ENCODE measurements around the gene FMO1. TPM values are rescaled to one million over a fixed set of nuclear protein-coding genes. Genes with fewer than 3 reads are reported as not detected.

Gene FMO1
- polyA plus RNA-seq, 4 donors, result 0.54 to 236 TPM; not detected in 2

- 85 to 94% (median 87%) methylated on average over 4 of the region's 4 CpGs for WGBS, 3 donors
- H3K9me3 ChIP-seq (ENCODE audit: control insufficient read depth in 2 of 2, insufficient read depth in 1 of 2, low read depth in 1 of 2, low read length in 1 of 2), result no peaks in the 10 kb centered on the region
- H3K4me3 ChIP-seq (ENCODE audit: low read depth in 1 of 3, low read length in 3 of 3), result no peak overlapping the region
- no peaks in the 10 kb centered on the region for H3K36me3 ChIP-seq (ENCODE audit: control insufficient read depth in 3 of 3, insufficient read depth in 2 of 3, low read depth in 1 of 3, low read length in 3 of 3)
- H3K27me3 ChIP-seq (ENCODE audit: control insufficient read depth in 3 of 3, insufficient read depth in 3 of 3, low read length in 3 of 3), result no peaks in the 10 kb centered on the region
- peaks cover 0 to 16% (median 2%) of the 10 kb centered on the region in 3 donors for H3K4me1 ChIP-seq (ENCODE audit: control insufficient read depth in 3 of 3, insufficient read depth in 2 of 3, low read depth in 1 of 3, low read length in 2 of 3)
- peak overlapping the region in 1 of 3 donors; percentile 25 for H3K27ac ChIP-seq (ENCODE audit: low read depth in 1 of 3, low read length in 2 of 3)
- FAIRE-seq (no peak), DNase-seq (no peak)
Measured at GRCh38 chr1:171247501-171247900, 793 bp upstream of the FMO1 start.

DNA sequence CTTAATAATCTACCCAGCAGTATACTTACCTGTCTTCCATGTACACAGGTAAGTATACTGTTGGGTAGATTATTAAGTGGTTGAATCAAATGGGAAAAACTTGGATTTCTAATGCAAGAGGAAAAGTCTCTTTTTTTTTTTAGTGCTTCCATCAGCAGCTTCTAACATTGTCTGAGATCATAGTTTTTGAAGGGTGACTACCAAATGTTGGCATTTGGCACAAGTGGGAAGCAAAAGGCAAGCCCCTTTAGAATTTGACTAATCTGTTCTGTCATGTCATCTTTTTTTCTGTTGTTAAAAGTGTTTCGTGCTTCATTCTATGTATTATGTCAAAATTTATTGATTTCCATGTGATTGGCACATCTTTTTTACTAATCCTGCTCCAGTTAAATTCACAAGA, 547 bp downstream of the FMO1 start:
- FAIRE-seq, result no peak
- Histone ChIP-seq H3K36me3 (ENCODE audit: control insufficient read depth in 3 of 3, insufficient read depth in 2 of 3, low read depth in 1 of 3, low read length in 3 of 3) (no peaks in the 10 kb centered on the region), H3K9me3 (ENCODE audit: control insufficient read depth in 2 of 2, insufficient read depth in 1 of 2, low read depth in 1 of 2, low read length in 1 of 2) (no peaks in the 10 kb centered on the region), H3K4me1 (ENCODE audit: control insufficient read depth in 3 of 3, insufficient read depth in 2 of 3, low read depth in 1 of 3, low read length in 2 of 3) (peaks cover 0 to 26% (median 2%) of the 10 kb centered on the region in 3 donors), H3K27me3 (ENCODE audit: control insufficient read depth in 3 of 3, insufficient read depth in 3 of 3, low read length in 3 of 3) (no peaks in the 10 kb centered on the region), H3K27ac (ENCODE audit: low read depth in 1 of 3, low read length in 2 of 3) (peak overlapping the region in 1 of 3 donors; percentile 70), H3K4me3 (ENCODE audit: low read depth in 1 of 3, low read length in 3 of 3) (peak overlapping the region in 1 of 3 donors; percentile 43)
- DNase-seq, result no peak
- WGBS, 3 donors, result 0 to 86% (median 75%) methylated on average over 1 of the region's 1 CpG

- Histone ChIP-seq H3K36me3 (ENCODE audit: control insufficient read depth in 3 of 3, insufficient read depth in 2 of 3, low read depth in 1 of 3, low read length in 3 of 3) (no peaks in the 10 kb centered on the region), H3K27ac (ENCODE audit: low read depth in 1 of 3, low read length in 2 of 3) (peak overlapping the region in 1 of 3 donors; percentile 70), H3K9me3 (ENCODE audit: control insufficient read depth in 2 of 2, insufficient read depth in 1 of 2, low read depth in 1 of 2, low read length in 1 of 2) (no peaks in the 10 kb centered on the region), H3K4me1 (ENCODE audit: control insufficient read depth in 3 of 3, insufficient read depth in 2 of 3, low read depth in 1 of 3, low read length in 2 of 3) (peaks cover 0 to 40% (median 2%) of the 10 kb centered on the region in 3 donors), H3K27me3 (ENCODE audit: control insufficient read depth in 3 of 3, insufficient read depth in 3 of 3, low read length in 3 of 3) (no peaks in the 10 kb centered on the region), H3K4me3 (ENCODE audit: low read depth in 1 of 3, low read length in 3 of 3) (peak overlapping the region in 1 of 3 donors; percentile 43)
- FAIRE-seq (no peak), DNase-seq (no peak)
- WGBS, 3 donors, result 89 to 93% (median 90%) methylated on average over 3 of the region's 3 CpGs
Measured at GRCh38 chr1:171250263-171250662, 2.0 kb downstream of the FMO1 start.

- FAIRE-seq, result no peak
Measured at GRCh38 chr1:171251042-171251951, 3.0 kb downstream of the FMO1 start.

GRCh38 chr1:171251952-171252300, 3.6 kb downstream of the FMO1 start:
- H3K36me3 ChIP-seq (ENCODE audit: control insufficient read depth in 3 of 3, insufficient read depth in 2 of 3, low read depth in 1 of 3, low read length in 3 of 3), result no peaks in the 10 kb centered on the region
- FAIRE-seq (no peak), DNase-seq (no peak)
- H3K27me3 ChIP-seq (ENCODE audit: control insufficient read depth in 3 of 3, insufficient read depth in 3 of 3, low read length in 3 of 3), result no peaks in the 10 kb centered on the region
- H3K9me3 ChIP-seq (ENCODE audit: control insufficient read depth in 2 of 2, insufficient read depth in 1 of 2, low read depth in 1 of 2, low read length in 1 of 2), result no peaks in the 10 kb centered on the region
- WGBS, 3 donors, result 22 to 30% (median 27%) methylated on average over 6 of the region's 6 CpGs
- peak overlapping the region in 2 of 3 donors; percentile 36 to 69 for H3K4me3 ChIP-seq (ENCODE audit: low read depth in 1 of 3, low read length in 3 of 3)
- peak overlapping the region in 2 of 3 donors; percentile 70 for H3K27ac ChIP-seq (ENCODE audit: low read depth in 1 of 3, low read length in 2 of 3)
- peaks cover 2 to 55% (median 2%) of the 10 kb centered on the region in 3 donors for H3K4me1 ChIP-seq (ENCODE audit: control insufficient read depth in 3 of 3, insufficient read depth in 2 of 3, low read depth in 1 of 3, low read length in 2 of 3)

More at GRCh38 chr1:171251042-171251951, 3.0 kb downstream of the FMO1 start:
- peak overlapping the region; percentile 33 to 69 (median 36) for H3K4me3 ChIP-seq (ENCODE audit: low read depth in 1 of 3, low read length in 3 of 3)
- 2 to 4% (median 4%) methylated on average over 34 of the region's 34 CpGs for WGBS, 3 donors
- H3K36me3 ChIP-seq (ENCODE audit: control insufficient read depth in 3 of 3, insufficient read depth in 2 of 3, low read depth in 1 of 3, low read length in 3 of 3), result no peaks in the 10 kb centered on the region
- no peaks in the 10 kb centered on the region for H3K27me3 ChIP-seq (ENCODE audit: control insufficient read depth in 3 of 3, insufficient read depth in 3 of 3, low read length in 3 of 3)
- peaks cover 2 to 48% (median 2%) of the 10 kb centered on the region in 3 donors for H3K4me1 ChIP-seq (ENCODE audit: control insufficient read depth in 3 of 3, insufficient read depth in 2 of 3, low read depth in 1 of 3, low read length in 2 of 3)
- H3K27ac ChIP-seq (ENCODE audit: low read depth in 1 of 3, low read length in 2 of 3), result peak overlapping the region in 2 of 3 donors; percentile 70
- H3K9me3 ChIP-seq (ENCODE audit: control insufficient read depth in 2 of 2, insufficient read depth in 1 of 2, low read depth in 1 of 2, low read length in 1 of 2), result no peaks in the 10 kb centered on the region
- peak; percentile 43 to 71 for DNase-seq

DNA sequence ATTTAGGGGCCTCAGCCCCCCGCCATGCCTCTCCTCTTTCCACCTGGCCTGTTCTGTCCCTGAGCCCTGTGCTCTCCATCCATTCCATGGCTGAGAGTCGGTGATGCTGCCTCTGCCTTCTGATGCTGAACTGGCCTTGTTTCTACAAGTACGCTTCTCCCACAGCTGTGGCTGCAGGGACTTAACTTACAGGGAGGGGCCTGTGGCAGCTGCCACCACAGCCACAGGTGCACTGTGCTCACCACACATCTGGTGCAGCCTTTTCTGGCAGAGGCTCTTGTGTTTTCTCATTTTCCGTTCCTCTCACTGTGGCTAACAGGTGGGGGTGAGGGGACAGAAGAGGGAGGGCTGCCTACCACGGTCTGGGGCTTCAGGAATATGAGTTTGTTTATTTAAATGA, 4.2 kb downstream of the FMO1 start:
- FAIRE-seq (no peak), DNase-seq (peak; percentile 12 to 37)
- Histone ChIP-seq H3K9me3 (ENCODE audit: control insufficient read depth in 2 of 2, insufficient read depth in 1 of 2, low read depth in 1 of 2, low read length in 1 of 2) (no peaks in the 10 kb centered on the region), H3K4me3 (ENCODE audit: low read depth in 1 of 3, low read length in 3 of 3) (no peak overlapping the region), H3K4me1 (ENCODE audit: control insufficient read depth in 3 of 3, insufficient read depth in 2 of 3, low read depth in 1 of 3, low read length in 2 of 3) (peaks cover 2 to 56% (median 2%) of the 10 kb centered on the region in 3 donors), H3K36me3 (ENCODE audit: control insufficient read depth in 3 of 3, insufficient read depth in 2 of 3, low read depth in 1 of 3, low read length in 3 of 3) (no peaks in the 10 kb centered on the region), H3K27me3 (ENCODE audit: control insufficient read depth in 3 of 3, insufficient read depth in 3 of 3, low read length in 3 of 3) (no peaks in the 10 kb centered on the region), H3K27ac (ENCODE audit: low read depth in 1 of 3, low read length in 2 of 3) (peak overlapping the region in 1 of 3 donors; percentile 70)
- 28 to 52% (median 29%) methylated on average over 5 of the region's 5 CpGs for WGBS, 3 donors

- WGBS, 3 donors, result 22 to 53% (median 36%) methylated on average over 4 of the region's 4 CpGs
- H3K4me1 ChIP-seq (ENCODE audit: control insufficient read depth in 3 of 3, insufficient read depth in 2 of 3, low read depth in 1 of 3, low read length in 2 of 3), result peaks cover 2 to 66% (median 2%) of the 10 kb centered on the region in 3 donors
- peaks cover 0 to 8% (median 0%) of the 10 kb centered on the region in 3 donors for H3K36me3 ChIP-seq (ENCODE audit: control insufficient read depth in 3 of 3, insufficient read depth in 2 of 3, low read depth in 1 of 3, low read length in 3 of 3)
- no peaks in the 10 kb centered on the region for H3K9me3 ChIP-seq (ENCODE audit: control insufficient read depth in 2 of 2, insufficient read depth in 1 of 2, low read depth in 1 of 2, low read length in 1 of 2)
- H3K4me3 ChIP-seq (ENCODE audit: low read depth in 1 of 3, low read length in 3 of 3), result no peak overlapping the region
- DNase-seq, result peak; percentile 31 to 42
- no peak for FAIRE-seq
- H3K27me3 ChIP-seq (ENCODE audit: control insufficient read depth in 3 of 3, insufficient read depth in 3 of 3, low read length in 3 of 3), result no peaks in the 10 kb centered on the region
- H3K27ac ChIP-seq (ENCODE audit: low read depth in 1 of 3, low read length in 2 of 3), result peak overlapping the region in 1 of 3 donors; percentile 88
Measured at GRCh38 chr1:171254859-171255258, 6.6 kb downstream of the FMO1 start.

DNA sequence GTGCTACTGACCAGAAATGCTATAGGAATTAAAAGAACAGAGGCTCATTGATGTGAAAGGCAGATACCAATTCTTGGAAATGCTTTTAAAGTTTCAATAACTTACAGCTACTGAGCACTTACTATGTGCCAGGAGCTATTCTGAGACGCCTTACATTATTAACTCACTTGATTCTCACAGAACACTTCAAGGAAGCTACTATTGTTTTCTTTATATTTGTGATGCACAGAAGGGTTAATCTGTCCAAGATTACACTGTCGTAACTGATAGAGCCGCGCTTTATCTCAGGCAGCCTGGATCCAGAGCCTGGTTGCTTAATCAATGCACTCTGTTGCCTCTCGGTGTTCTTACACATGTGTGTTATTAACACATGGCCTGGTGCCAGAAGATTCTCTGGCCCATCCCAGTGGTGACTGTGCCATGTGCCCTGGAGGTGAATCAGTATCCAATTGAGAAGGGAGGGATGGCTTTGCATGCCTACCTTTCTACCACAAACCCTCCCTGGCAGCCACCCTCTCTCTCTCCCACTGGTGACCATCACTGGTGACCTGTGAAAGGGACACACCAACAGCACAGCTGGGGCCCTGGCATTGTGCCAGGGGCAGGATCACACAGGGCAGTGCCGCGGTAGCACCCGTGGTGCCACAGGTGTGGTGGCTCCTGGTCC, 8.8 kb downstream of the FMO1 start:
- Histone ChIP-seq H3K27ac (ENCODE audit: low read depth in 1 of 3, low read length in 2 of 3) (peak overlapping the region; percentile 22 to 91 (median 61)), H3K36me3 (ENCODE audit: control insufficient read depth in 3 of 3, insufficient read depth in 2 of 3, low read depth in 1 of 3, low read length in 3 of 3) (peaks cover 0 to 8% (median 0%) of the 10 kb centered on the region in 3 donors), H3K4me3 (ENCODE audit: low read depth in 1 of 3, low read length in 3 of 3) (no peak overlapping the region), H3K4me1 (ENCODE audit: control insufficient read depth in 3 of 3, insufficient read depth in 2 of 3, low read depth in 1 of 3, low read length in 2 of 3) (peaks cover under 1 to 63% (median 2%) of the 10 kb centered on the region in 3 donors), H3K9me3 (ENCODE audit: control insufficient read depth in 2 of 2, insufficient read depth in 1 of 2, low read depth in 1 of 2, low read length in 1 of 2) (no peaks in the 10 kb centered on the region), H3K27me3 (ENCODE audit: control insufficient read depth in 3 of 3, insufficient read depth in 3 of 3, low read length in 3 of 3) (no peaks in the 10 kb centered on the region)
- 6 to 51% (median 23%) methylated on average over 8 of the region's 8 CpGs for WGBS, 3 donors
- FAIRE-seq (no peak), DNase-seq (peak; percentile 94 to 98)

Measured in small intestine (tissue), 7 donors.